ENCODE results near the gene EEF1AKMT1. TPM values are rescaled to one million over a fixed set of nuclear protein-coding genes. Genes with fewer than 3 reads are reported as not detected.
A peak's percentile ranks its signal among the peaks of the same experiment; 100 is the strongest.

EEF1AKMT1 gene
- total RNA-seq, 4 donors from 2014 or later, result 1.4 to 3.6 (median 2.2) TPM; not detected in 1

DNA sequence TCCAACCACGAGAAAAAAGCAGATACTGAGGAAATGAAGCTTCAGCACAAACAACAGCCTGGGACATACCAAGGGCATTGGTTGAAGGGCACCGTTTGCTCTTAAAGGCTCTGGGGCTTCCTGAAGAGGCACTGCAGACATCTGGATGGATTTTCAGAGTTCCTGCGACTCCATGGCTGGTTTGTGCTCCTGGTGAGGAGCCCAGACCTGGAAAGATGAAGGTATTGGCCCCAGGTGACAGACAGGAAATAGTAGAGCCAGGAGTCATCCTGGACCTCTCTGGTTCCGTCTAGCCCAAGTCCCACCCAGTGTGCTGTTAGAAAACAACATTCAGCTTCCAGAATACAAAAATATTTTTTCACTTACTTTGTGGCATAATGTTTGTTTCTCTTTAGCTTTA is 64.0 kb downstream of the EEF1AKMT1 start:
- no peak overlapping the region for H3K27ac ChIP-seq
- H3K4me3 ChIP-seq, result no peak overlapping the region
- H3K27me3 ChIP-seq, result no peaks in the 10 kb centered on the region
- H3K36me3 ChIP-seq, result no peaks in the 10 kb centered on the region
- no peaks in the 10 kb centered on the region for H3K9me3 ChIP-seq
- DNase-seq, result no peak
- peaks cover 0 to 9% (median 0%) of the 10 kb centered on the region in 4 donors for H3K4me1 ChIP-seq
- TF ChIP-seq, protein P1, sequence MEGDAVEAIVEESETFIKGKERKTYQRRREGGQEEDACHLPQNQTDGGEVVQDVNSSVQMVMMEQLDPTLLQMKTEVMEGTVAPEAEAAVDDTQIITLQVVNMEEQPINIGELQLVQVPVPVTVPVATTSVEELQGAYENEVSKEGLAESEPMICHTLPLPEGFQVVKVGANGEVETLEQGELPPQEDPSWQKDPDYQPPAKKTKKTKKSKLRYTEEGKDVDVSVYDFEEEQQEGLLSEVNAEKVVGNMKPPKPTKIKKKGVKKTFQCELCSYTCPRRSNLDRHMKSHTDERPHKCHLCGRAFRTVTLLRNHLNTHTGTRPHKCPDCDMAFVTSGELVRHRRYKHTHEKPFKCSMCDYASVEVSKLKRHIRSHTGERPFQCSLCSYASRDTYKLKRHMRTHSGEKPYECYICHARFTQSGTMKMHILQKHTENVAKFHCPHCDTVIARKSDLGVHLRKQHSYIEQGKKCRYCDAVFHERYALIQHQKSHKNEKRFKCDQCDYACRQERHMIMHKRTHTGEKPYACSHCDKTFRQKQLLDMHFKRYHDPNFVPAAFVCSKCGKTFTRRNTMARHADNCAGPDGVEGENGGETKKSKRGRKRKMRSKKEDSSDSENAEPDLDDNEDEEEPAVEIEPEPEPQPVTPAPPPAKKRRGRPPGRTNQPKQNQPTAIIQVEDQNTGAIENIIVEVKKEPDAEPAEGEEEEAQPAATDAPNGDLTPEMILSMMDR (IDR thresholded peaks at IDR 0.05), result no peak
- no peak for TF ChIP-seq POLR2A (IDR thresholded peaks at IDR 0.05)

DNA sequence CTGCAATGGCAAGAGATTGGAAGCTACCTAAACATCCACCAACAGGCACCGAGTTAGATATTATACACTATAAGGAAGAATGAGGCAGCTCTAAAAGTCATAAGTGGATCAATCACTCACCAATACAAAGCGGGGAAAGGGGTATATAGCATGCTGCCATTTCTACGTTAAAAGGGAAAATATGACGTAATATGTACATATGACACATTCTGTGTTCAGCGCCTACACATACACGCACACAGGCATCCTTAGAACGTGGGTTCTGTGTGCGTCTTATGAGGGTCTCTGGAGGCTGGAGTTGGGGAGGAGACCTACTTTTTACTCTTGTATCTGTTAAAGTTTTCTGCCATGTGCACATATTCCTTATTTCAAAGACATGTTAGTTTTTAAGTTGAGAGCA is 64.4 kb downstream of the EEF1AKMT1 start:
- H3K27ac ChIP-seq, result no peak overlapping the region
- H3K36me3 ChIP-seq, result no peaks in the 10 kb centered on the region
- no peaks in the 10 kb centered on the region for H3K27me3 ChIP-seq
- peaks cover 0 to 13% (median 0%) of the 10 kb centered on the region in 4 donors for H3K4me1 ChIP-seq
- no peaks in the 10 kb centered on the region for H3K9me3 ChIP-seq
- DNase-seq, result no peak
- H3K4me3 ChIP-seq, result no peak overlapping the region
- TF ChIP-seq POLR2A (IDR thresholded peaks at IDR 0.05), result no peak
- TF ChIP-seq, protein P1 (IDR thresholded peaks at IDR 0.05), result no peak

- H3K27ac ChIP-seq, result no peak overlapping the region
These were observed 65.5 kb downstream of the EEF1AKMT1 start for GRCh38 chr13:20708216-20708615.

GRCh38 chr13:20706661-20707060 is 67.1 kb downstream of the EEF1AKMT1 start:
- no peak overlapping the region for H3K4me3 ChIP-seq
- peaks cover 0 to 6% (median 3%) of the 10 kb centered on the region in 4 donors for H3K4me1 ChIP-seq
- H3K27me3 ChIP-seq, result no peaks in the 10 kb centered on the region
- no peaks in the 10 kb centered on the region for H3K36me3 ChIP-seq
- H3K27ac ChIP-seq, result no peak overlapping the region
- no peak for DNase-seq
- no peaks in the 10 kb centered on the region for H3K9me3 ChIP-seq
- TF ChIP-seq, protein P1 (IDR thresholded peaks at IDR 0.05), result no peak
- no peak for TF ChIP-seq POLR2A (IDR thresholded peaks at IDR 0.05)

More at GRCh38 chr13:20708216-20708615, 65.5 kb downstream of the EEF1AKMT1 start:
- no peak for DNase-seq
- no peak for TF ChIP-seq POLR2A (IDR thresholded peaks at IDR 0.05)
- TF ChIP-seq, protein P1 (IDR thresholded peaks at IDR 0.05), result no peak
- Histone ChIP-seq H3K36me3 (no peaks in the 10 kb centered on the region), H3K9me3 (no peaks in the 10 kb centered on the region), H3K4me1 (peaks cover 0 to 14% (median 0%) of the 10 kb centered on the region in 4 donors), H3K27me3 (no peaks in the 10 kb centered on the region), H3K4me3 (no peak overlapping the region)

GRCh38 chr13:20704459-20705069 is 69.2 kb downstream of the EEF1AKMT1 start:
- H3K36me3 ChIP-seq, result no peaks in the 10 kb centered on the region
- DNase-seq, result no peak
- H3K9me3 ChIP-seq, result no peaks in the 10 kb centered on the region
- peak overlapping the region; percentile 37 to 87 (median 62) for H3K4me3 ChIP-seq
- H3K4me1 ChIP-seq, result peaks cover 0 to 6% (median 3%) of the 10 kb centered on the region in 4 donors
- peak overlapping the region in 3 of 4 donors; percentile 31 to 58 (median 46) for H3K27ac ChIP-seq
- TF ChIP-seq, protein P1 (IDR thresholded peaks at IDR 0.05), result no peak
- TF ChIP-seq POLR2A (IDR thresholded peaks at IDR 0.05), result no peak
- H3K27me3 ChIP-seq, result no peaks in the 10 kb centered on the region

All from Peyer's patch (tissue), 4 donors.